GM23338 (cell line): Measurements from ENCODE around the gene COX7A2. TPM values are rescaled to one million over a fixed set of nuclear protein-coding genes. Genes with fewer than 3 reads are reported as not detected.

ENCODE experiments used
- ATAC-seq: fragments of 200-7000 bp; cut with Tn5 transposase; 3 replicates; pipeline ENCODE4 v1.9.1; 2020
- DNase-seq: peaks from one replicate; pipeline ENCODE4 v3.0.0-alpha.2; 2015; ENCODE audit warnings: low spot score
- H2AFZ ChIP-seq: fragments of 200-600 bp; sonication (generic); 2 replicates; pipeline ENCODE4 v1.8.0; 2016; ENCODE audit warnings: antibody characterized with exemption, mild to moderate bottlenecking, moderate library complexity
- H3F3A ChIP-seq: fragments of 200-600 bp; sonication (generic); replicated peaks from 2 replicates; pipeline ENCODE4 v1.8.0; 2017; ENCODE audit warnings: antibody characterized with exemption, mixed run types, low read depth
- H3K27ac ChIP-seq: fragments of 200-600 bp; sonication (generic); 2 replicates; pipeline ENCODE4 v1.6.1; 2016; ENCODE audit warnings: low read depth
- H3K27me3 ChIP-seq: fragments of 200-600 bp; sonication (generic); 2 replicates; pipeline ENCODE4 v1.8.0; 2016; ENCODE audit warnings: mild to moderate bottlenecking, mixed run types, moderate library complexity; ENCODE audit not compliant: insufficient read depth
- H3K36me3 ChIP-seq: fragments of 200-600 bp; sonication (generic); 2 replicates; pipeline ENCODE4 v1.8.0; 2016; ENCODE audit warnings: mild to moderate bottlenecking; ENCODE audit not compliant: insufficient read depth
- H3K4me1 ChIP-seq: fragments of 200-600 bp; sonication (generic); 2 replicates; pipeline ENCODE4 v1.8.0; 2016; ENCODE audit warnings: mild to moderate bottlenecking, moderate library complexity; ENCODE audit not compliant: insufficient read depth
- H3K4me2 ChIP-seq: fragments of 200-600 bp; sonication (generic); 2 replicates; pipeline ENCODE4 v1.7.1; 2017; ENCODE audit warnings: mixed run types
- H3K4me3 ChIP-seq: fragments of 200-600 bp; sonication (generic); 2 replicates; pipeline ENCODE4 v1.6.1; 2016; ENCODE audit warnings: mixed run types
- H3K79me2 ChIP-seq: fragments of 200-600 bp; sonication (generic); replicated peaks from 2 replicates; pipeline ENCODE4 v1.8.0; 2017; ENCODE audit warnings: mild to moderate bottlenecking; ENCODE audit not compliant: insufficient read depth
- H3K9me2 ChIP-seq: fragments of 200-600 bp; sonication (generic); 2 replicates; pipeline ENCODE4 v1.8.0; 2017; ENCODE audit not compliant: insufficient read depth
- H4K20me1 ChIP-seq: fragments of 200-600 bp; sonication (generic); replicated peaks from 2 replicates; pipeline ENCODE4 v1.8.0; 2017; ENCODE audit warnings: mild to moderate bottlenecking; ENCODE audit not compliant: insufficient read depth
- H3K27ac Mint-ChIP-seq: 2 replicates; pipeline ENCODE4 v1.8.0; 2020; ENCODE audit warnings: inconsistent platforms, mild to moderate bottlenecking, moderate library complexity, mixed read lengths
- H3K27me3 Mint-ChIP-seq: 3 replicates; pipeline ENCODE4 v1.8.0; 2022; ENCODE audit warnings: low read depth, mild to moderate bottlenecking, moderate library complexity, mixed read lengths, inconsistent platforms; ENCODE audit not compliant: insufficient read depth, poor library complexity
- H3K36me3 Mint-ChIP-seq: 3 replicates; pipeline ENCODE4 v1.8.0; 2021; ENCODE audit warnings: low read depth, mild to moderate bottlenecking, inconsistent platforms, moderate library complexity, mixed read lengths
- H3K4me1 Mint-ChIP-seq: 3 replicates; pipeline ENCODE4 v1.8.0; 2020; ENCODE audit warnings: mild to moderate bottlenecking, inconsistent platforms, mixed read lengths
- H3K4me3 Mint-ChIP-seq: 3 replicates; pipeline ENCODE4 v1.8.0; 2021; ENCODE audit warnings: moderate library complexity, mild to moderate bottlenecking, inconsistent platforms, mixed read lengths
- H3K9me3 Mint-ChIP-seq: 3 replicates; pipeline ENCODE4 v1.8.0; 2020; ENCODE audit warnings: moderate library complexity, mild to moderate bottlenecking, inconsistent platforms, mixed read lengths
- CREB1 ChIP-seq: fragments of 250-450 bp; sonication (Bioruptor Pico); IDR thresholded peaks from 2 replicates; pipeline ENCODE4 v1.5.0; 2020; ENCODE audit warnings: low read depth, mild to moderate bottlenecking, moderate library complexity
- EZH2phosphoT487 ChIP-seq: fragments of 200-600 bp; sonication (generic); IDR thresholded peaks from one replicate; pipeline ENCODE4 v1.8.1; 2018; ENCODE audit warnings: antibody characterized with exemption; ENCODE audit not compliant: unreplicated experiment
- JUNB ChIP-seq: IDR thresholded peaks from one replicate; pipeline ENCODE4 v1.6.1; 2016; ENCODE audit warnings: antibody characterized with exemption; ENCODE audit not compliant: unreplicated experiment
- NANOG ChIP-seq: IDR thresholded peaks from 2 replicates; pipeline ENCODE4 v1.6.1; 2016; ENCODE audit warnings: antibody characterized with exemption, borderline replicate concordance
- POLR2AphosphoS5 ChIP-seq: IDR thresholded peaks from 2 replicates; pipeline ENCODE4 v1.6.1; 2016; ENCODE audit warnings: antibody characterized with exemption, low read depth
- STAT1 ChIP-seq: IDR thresholded peaks from one replicate; pipeline ENCODE4 v1.6.1; 2016; ENCODE audit warnings: antibody characterized with exemption; ENCODE audit not compliant: unreplicated experiment
- ZNF114 ChIP-seq: fragments of 250-450 bp; sonication (Bioruptor Pico); IDR thresholded peaks from 2 replicates; pipeline ENCODE4 v1.5.0; 2020; ENCODE audit warnings: mild to moderate bottlenecking, moderate library complexity
- ZNF331 ChIP-seq: fragments of 250-450 bp; sonication (Bioruptor Pico); IDR thresholded peaks from 2 replicates; pipeline ENCODE4 v1.5.0; 2020; ENCODE audit warnings: low read depth, mild to moderate bottlenecking, moderate library complexity
- polyA plus RNA-seq: library from polyadenylated mRNA; unstranded; fragments of >200 nt; fragmentation: Nextera tagmentation; extraction: Ambion mirVana; gene quantifications from 2 replicates; pipeline ENCODE4 v1.2.1, GENCODE V29; 2016
- total RNA-seq: library from RNA; depleted of rRNA; stranded (reverse); fragments of >200 nt; shearing (Covaris generic); gene quantifications from 2 replicates; pipeline ENCODE4 v1.2.3, GENCODE V29; 2014
- TF ChIP-seq, protein P1 (sequence below): fragments of 250-450 bp; sonication (Bioruptor Pico); IDR thresholded peaks from 2 replicates; pipeline ENCODE4 v1.5.0; 2020; ENCODE audit warnings: mild to moderate bottlenecking, moderate library complexity
- TF ChIP-seq, protein P2 (sequence below): IDR thresholded peaks from one replicate; pipeline ENCODE4 v1.6.1; 2018; ENCODE audit warnings: antibody characterized with exemption; ENCODE audit not compliant: unreplicated experiment
- TF ChIP-seq, protein P3 (sequence below): IDR thresholded peaks from 2 replicates; pipeline ENCODE4 v1.6.1; 2016; ENCODE audit warnings: antibody characterized with exemption
- TF ChIP-seq, protein P4 (sequence below), 2 experiments: fragments of 200-600 bp in 1 of 2; sonication (generic) in 1 of 2; conservative IDR thresholded peaks; 2 replicates each; pipeline versions ENCODE4 v1.5.1 to v1.6.1; 2016 to 2017; ENCODE audit warnings: antibody characterized with exemption in 2 of 2, low read depth in 2 of 2, mild to moderate bottlenecking in 2 of 2, moderate library complexity in 1 of 2

COX7A2 gene
- total and polyA plus RNA-seq, 2 experiments from 2014 or later = 93.7 to 963 TPM

DNA sequence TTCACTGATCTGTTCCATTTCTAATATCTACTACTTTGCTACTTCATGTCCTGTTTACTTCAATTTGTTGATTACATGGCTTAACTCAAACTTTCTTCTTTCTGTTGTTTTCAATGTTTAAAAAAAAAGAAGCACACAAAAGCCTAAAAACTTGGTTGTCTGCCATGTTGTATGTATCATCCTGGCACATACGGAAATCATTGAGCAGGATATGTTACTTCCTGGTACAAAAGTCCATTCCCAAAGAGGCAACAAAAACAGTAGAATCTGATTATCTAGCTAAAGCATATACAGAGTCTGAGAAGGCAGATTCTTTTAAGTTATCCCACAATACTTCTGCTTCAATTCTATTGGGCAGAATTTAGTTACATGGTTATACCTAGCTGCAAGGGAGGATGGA lies 23.2 kb downstream of the COX7A2 start (continued):
- TF ChIP-seq, protein P1, sequence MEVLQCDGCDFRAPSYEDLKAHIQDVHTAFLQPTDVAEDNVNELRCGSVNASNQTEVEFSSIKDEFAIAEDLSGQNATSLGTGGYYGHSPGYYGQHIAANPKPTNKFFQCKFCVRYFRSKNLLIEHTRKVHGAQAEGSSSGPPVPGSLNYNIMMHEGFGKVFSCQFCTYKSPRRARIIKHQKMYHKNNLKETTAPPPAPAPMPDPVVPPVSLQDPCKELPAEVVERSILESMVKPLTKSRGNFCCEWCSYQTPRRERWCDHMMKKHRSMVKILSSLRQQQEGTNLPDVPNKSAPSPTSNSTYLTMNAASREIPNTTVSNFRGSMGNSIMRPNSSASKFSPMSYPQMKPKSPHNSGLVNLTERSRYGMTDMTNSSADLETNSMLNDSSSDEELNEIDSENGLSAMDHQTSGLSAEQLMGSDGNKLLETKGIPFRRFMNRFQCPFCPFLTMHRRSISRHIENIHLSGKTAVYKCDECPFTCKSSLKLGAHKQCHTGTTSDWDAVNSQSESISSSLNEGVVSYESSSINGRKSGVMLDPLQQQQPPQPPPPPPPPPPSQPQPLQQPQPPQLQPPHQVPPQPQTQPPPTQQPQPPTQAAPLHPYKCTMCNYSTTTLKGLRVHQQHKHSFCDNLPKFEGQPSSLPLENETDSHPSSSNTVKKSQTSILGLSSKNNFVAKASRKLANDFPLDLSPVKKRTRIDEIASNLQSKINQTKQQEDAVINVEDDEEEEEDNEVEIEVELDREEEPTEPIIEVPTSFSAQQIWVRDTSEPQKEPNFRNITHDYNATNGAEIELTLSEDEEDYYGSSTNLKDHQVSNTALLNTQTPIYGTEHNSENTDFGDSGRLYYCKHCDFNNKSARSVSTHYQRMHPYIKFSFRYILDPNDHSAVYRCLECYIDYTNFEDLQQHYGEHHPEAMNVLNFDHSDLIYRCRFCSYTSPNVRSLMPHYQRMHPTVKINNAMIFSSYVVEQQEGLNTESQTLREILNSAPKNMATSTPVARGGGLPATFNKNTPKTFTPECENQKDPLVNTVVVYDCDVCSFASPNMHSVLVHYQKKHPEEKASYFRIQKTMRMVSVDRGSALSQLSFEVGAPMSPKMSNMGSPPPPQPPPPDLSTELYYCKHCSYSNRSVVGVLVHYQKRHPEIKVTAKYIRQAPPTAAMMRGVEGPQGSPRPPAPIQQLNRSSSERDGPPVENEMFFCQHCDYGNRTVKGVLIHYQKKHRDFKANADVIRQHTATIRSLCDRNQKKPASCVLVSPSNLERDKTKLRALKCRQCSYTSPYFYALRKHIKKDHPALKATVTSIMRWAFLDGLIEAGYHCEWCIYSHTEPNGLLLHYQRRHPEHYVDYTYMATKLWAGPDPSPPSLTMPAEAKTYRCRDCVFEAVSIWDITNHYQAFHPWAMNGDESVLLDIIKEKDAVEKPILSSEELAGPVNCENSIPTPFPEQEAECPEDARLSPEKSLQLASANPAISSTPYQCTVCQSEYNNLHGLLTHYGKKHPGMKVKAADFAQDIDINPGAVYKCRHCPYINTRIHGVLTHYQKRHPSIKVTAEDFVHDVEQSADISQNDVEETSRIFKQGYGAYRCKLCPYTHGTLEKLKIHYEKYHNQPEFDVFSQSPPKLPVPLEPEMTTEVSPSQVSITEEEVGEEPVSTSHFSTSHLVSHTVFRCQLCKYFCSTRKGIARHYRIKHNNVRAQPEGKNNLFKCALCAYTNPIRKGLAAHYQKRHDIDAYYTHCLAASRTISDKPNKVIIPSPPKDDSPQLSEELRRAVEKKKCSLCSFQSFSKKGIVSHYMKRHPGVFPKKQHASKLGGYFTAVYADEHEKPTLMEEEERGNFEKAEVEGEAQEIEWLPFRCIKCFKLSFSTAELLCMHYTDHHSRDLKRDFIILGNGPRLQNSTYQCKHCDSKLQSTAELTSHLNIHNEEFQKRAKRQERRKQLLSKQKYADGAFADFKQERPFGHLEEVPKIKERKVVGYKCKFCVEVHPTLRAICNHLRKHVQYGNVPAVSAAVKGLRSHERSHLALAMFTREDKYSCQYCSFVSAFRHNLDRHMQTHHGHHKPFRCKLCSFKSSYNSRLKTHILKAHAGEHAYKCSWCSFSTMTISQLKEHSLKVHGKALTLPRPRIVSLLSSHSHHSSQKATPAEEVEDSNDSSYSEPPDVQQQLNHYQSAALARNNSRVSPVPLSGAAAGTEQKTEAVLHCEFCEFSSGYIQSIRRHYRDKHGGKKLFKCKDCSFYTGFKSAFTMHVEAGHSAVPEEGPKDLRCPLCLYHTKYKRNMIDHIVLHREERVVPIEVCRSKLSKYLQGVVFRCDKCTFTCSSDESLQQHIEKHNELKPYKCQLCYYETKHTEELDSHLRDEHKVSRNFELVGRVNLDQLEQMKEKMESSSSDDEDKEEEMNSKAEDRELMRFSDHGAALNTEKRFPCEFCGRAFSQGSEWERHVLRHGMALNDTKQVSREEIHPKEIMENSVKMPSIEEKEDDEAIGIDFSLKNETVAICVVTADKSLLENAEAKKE (CRISPR knock-in tag) = no peak

DNA sequence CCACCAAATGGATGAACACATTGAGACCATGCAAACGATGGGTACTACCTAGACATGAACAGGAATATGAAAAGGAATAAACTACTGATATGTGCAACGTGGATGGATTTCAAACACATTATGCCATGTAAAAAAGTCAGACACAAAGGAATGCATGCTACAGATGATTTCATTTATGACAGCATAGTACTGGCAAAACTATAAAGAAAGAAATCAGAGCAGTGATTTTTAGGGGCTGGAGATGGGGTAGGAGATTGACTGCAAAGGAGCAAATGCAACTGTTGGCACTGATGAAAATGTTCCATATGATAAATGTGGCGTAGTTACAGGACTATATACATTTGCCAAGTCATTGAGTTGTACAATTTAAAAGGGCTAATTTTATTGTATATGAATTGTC lies 24.3 kb downstream of the COX7A2 start:
- Mint-ChIP-seq H3K27ac (no peak overlapping the region), H3K36me3 (no peaks in the 10 kb centered on the region), H3K9me3 (no peaks in the 10 kb centered on the region), H3K4me3 (no peak overlapping the region), H3K4me1 (peaks cover 13% of the 10 kb centered on the region; the same call in 2 of the 3 replicates), H3K27me3 (peaks cover 3% of the 10 kb centered on the region)
- H3F3A ChIP-seq = no peaks in the 10 kb centered on the region
- H3K36me3 ChIP-seq = no peaks in the 10 kb centered on the region
- H3K27me3 ChIP-seq = no peaks in the 10 kb centered on the region
- no peaks in the 10 kb centered on the region for H3K79me2 ChIP-seq
- H3K27ac ChIP-seq = no peak overlapping the region
- no peak overlapping the region for H3K4me2 ChIP-seq
- H2AFZ ChIP-seq = no peak overlapping the region
- peaks cover 11% of the 10 kb centered on the region; the same call in 1 of the 2 replicates for H3K4me1 ChIP-seq
- H3K4me3 ChIP-seq = no peak overlapping the region
- no peak for ATAC-seq
- H3K9me2 ChIP-seq = peaks cover 7% of the 10 kb centered on the region; the same call in 1 of the 2 replicates
- no peaks in the 10 kb centered on the region for H4K20me1 ChIP-seq
- no peak for DNase-seq
- TF ChIP-seq JUNB (no peak), STAT1 (no peak), ZNF114 (no peak), ZNF331 (CRISPR knock-in tag) (no peak), NANOG (no peak), POLR2AphosphoS5 (no peak), EZH2phosphoT487 (no peak), CREB1 (no peak)
- TF ChIP-seq, protein P2, sequence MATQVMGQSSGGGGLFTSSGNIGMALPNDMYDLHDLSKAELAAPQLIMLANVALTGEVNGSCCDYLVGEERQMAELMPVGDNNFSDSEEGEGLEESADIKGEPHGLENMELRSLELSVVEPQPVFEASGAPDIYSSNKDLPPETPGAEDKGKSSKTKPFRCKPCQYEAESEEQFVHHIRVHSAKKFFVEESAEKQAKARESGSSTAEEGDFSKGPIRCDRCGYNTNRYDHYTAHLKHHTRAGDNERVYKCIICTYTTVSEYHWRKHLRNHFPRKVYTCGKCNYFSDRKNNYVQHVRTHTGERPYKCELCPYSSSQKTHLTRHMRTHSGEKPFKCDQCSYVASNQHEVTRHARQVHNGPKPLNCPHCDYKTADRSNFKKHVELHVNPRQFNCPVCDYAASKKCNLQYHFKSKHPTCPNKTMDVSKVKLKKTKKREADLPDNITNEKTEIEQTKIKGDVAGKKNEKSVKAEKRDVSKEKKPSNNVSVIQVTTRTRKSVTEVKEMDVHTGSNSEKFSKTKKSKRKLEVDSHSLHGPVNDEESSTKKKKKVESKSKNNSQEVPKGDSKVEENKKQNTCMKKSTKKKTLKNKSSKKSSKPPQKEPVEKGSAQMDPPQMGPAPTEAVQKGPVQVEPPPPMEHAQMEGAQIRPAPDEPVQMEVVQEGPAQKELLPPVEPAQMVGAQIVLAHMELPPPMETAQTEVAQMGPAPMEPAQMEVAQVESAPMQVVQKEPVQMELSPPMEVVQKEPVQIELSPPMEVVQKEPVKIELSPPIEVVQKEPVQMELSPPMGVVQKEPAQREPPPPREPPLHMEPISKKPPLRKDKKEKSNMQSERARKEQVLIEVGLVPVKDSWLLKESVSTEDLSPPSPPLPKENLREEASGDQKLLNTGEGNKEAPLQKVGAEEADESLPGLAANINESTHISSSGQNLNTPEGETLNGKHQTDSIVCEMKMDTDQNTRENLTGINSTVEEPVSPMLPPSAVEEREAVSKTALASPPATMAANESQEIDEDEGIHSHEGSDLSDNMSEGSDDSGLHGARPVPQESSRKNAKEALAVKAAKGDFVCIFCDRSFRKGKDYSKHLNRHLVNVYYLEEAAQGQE = no peak
- TF ChIP-seq, protein P3, sequence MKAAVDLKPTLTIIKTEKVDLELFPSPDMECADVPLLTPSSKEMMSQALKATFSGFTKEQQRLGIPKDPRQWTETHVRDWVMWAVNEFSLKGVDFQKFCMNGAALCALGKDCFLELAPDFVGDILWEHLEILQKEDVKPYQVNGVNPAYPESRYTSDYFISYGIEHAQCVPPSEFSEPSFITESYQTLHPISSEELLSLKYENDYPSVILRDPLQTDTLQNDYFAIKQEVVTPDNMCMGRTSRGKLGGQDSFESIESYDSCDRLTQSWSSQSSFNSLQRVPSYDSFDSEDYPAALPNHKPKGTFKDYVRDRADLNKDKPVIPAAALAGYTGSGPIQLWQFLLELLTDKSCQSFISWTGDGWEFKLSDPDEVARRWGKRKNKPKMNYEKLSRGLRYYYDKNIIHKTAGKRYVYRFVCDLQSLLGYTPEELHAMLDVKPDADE = no peak
- TF ChIP-seq, protein P4, sequence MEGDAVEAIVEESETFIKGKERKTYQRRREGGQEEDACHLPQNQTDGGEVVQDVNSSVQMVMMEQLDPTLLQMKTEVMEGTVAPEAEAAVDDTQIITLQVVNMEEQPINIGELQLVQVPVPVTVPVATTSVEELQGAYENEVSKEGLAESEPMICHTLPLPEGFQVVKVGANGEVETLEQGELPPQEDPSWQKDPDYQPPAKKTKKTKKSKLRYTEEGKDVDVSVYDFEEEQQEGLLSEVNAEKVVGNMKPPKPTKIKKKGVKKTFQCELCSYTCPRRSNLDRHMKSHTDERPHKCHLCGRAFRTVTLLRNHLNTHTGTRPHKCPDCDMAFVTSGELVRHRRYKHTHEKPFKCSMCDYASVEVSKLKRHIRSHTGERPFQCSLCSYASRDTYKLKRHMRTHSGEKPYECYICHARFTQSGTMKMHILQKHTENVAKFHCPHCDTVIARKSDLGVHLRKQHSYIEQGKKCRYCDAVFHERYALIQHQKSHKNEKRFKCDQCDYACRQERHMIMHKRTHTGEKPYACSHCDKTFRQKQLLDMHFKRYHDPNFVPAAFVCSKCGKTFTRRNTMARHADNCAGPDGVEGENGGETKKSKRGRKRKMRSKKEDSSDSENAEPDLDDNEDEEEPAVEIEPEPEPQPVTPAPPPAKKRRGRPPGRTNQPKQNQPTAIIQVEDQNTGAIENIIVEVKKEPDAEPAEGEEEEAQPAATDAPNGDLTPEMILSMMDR (conservative IDR thresholded peaks at IDR 0.05; ENCODE audit: low read depth in 2 of 2) = no peak
